ENCODE data around the gene RMND5A. TPM values are rescaled to one million over a fixed set of nuclear protein-coding genes. Genes with fewer than 3 reads are reported as not detected.
A peak's percentile ranks its signal among the peaks of the same experiment; 100 is the strongest.
"Not testable (repeated sequence)": the region's sequence is repeated elsewhere in the genome, so short reads cannot be mapped to it uniquely, and the experiment has no call there.

Gene RMND5A
- polyA plus RNA-seq, 4 donors = 52.0 to 64.9 (median 58.8) TPM

GRCh38 chr2:86708126-86708525 is 12.0 kb upstream of the RMND5A start:
- DNase-seq (ENCODE audit: low read depth in 4 of 4, low spot score in 2 of 4) = not testable (repeated sequence)

GRCh38 chr2:86714579-86715173 is 5.4 kb upstream of the RMND5A start:
- not testable (repeated sequence) for DNase-seq (ENCODE audit: low read depth in 4 of 4, low spot score in 2 of 4)

GRCh38 chr2:86719263-86719636 is 841 bp upstream of the RMND5A start:
- DNase-seq (ENCODE audit: low read depth in 4 of 4, low spot score in 2 of 4) = not testable (repeated sequence)

- DNase-seq (ENCODE audit: low read depth in 4 of 4, low spot score in 2 of 4) = peak in 1 of 4 donors; percentile 14
These were observed 639 bp downstream of the RMND5A start for GRCh38 chr2:86720540-86721320.

- DNase-seq (ENCODE audit: low read depth in 4 of 4, low spot score in 2 of 4) = not testable (repeated sequence)
These were observed 5.6 kb downstream of the RMND5A start for GRCh38 chr2:86725706-86726105.

- not testable (repeated sequence) for DNase-seq (ENCODE audit: low read depth in 4 of 4, low spot score in 2 of 4)
These were observed 12.0 kb downstream of the RMND5A start for GRCh38 chr2:86732040-86732525.

GRCh38 chr2:86732837-86733236 is 12.7 kb downstream of the RMND5A start:
- not testable (repeated sequence) for DNase-seq (ENCODE audit: low read depth in 4 of 4, low spot score in 2 of 4)

- not testable (repeated sequence) for DNase-seq (ENCODE audit: low read depth in 4 of 4, low spot score in 2 of 4)
These were observed 13.4 kb downstream of the RMND5A start for GRCh38 chr2:86733528-86733927.

GRCh38 chr2:86734896-86735295 is 14.8 kb downstream of the RMND5A start:
- DNase-seq (ENCODE audit: low read depth in 4 of 4, low spot score in 2 of 4) = not testable (repeated sequence)

GRCh38 chr2:86739485-86739884 is 19.4 kb downstream of the RMND5A start:
- DNase-seq (ENCODE audit: low read depth in 4 of 4, low spot score in 2 of 4) = not testable (repeated sequence)

GRCh38 chr2:86739889-86740288 is 19.8 kb downstream of the RMND5A start:
- DNase-seq (ENCODE audit: low read depth in 4 of 4, low spot score in 2 of 4) = not testable (repeated sequence)

- not testable (repeated sequence) for DNase-seq (ENCODE audit: low read depth in 4 of 4, low spot score in 2 of 4)
These were observed 21.9 kb downstream of the RMND5A start for GRCh38 chr2:86741889-86742498.

GRCh38 chr2:86744152-86744551 is 24.1 kb downstream of the RMND5A start:
- no peak for DNase-seq (ENCODE audit: low read depth in 4 of 4, low spot score in 2 of 4)

GRCh38 chr2:86746939-86747338 is 26.8 kb downstream of the RMND5A start:
- DNase-seq (ENCODE audit: low read depth in 4 of 4, low spot score in 2 of 4) = no peak

GRCh38 chr2:86747711-86748639 is 27.9 kb downstream of the RMND5A start:
- no peak for DNase-seq (ENCODE audit: low read depth in 4 of 4, low spot score in 2 of 4)

GRCh38 chr2:86750240-86750839 is 30.2 kb downstream of the RMND5A start:
- DNase-seq (ENCODE audit: low read depth in 4 of 4, low spot score in 2 of 4) = no peak

GRCh38 chr2:86751778-86752177 is 31.7 kb downstream of the RMND5A start:
- no peak for DNase-seq (ENCODE audit: low read depth in 4 of 4, low spot score in 2 of 4)

GRCh38 chr2:86752934-86753333 is 32.8 kb downstream of the RMND5A start:
- DNase-seq (ENCODE audit: low read depth in 4 of 4, low spot score in 2 of 4) = no peak

GRCh38 chr2:86753606-86754005 is 33.5 kb downstream of the RMND5A start:
- DNase-seq (ENCODE audit: low read depth in 4 of 4, low spot score in 2 of 4) = no peak

- DNase-seq (ENCODE audit: low read depth in 4 of 4, low spot score in 2 of 4) = no peak
These were observed 38.3 kb downstream of the RMND5A start for GRCh38 chr2:86758405-86758804.

All from left renal cortex interstitium (tissue), 4 donors.